NCI-H2081 (cell line): Measurements from ENCODE around the gene UBXN2A.

ENCODE experiments used
- DNase-seq, 2 experiments: peaks; one replicate each; lab custom pipeline; 2025; lab: John Stamatoyannopoulos, UW

The UBXN2A gene

GRCh38 chr2:23939987-23940717 is at the start of gene UBXN2A:
UBXN2A (plus strand) TSS chr2:23940463; CDS start chr2:23958315, 17,852 bp downstream.
- peak; percentile 87 to 93 for DNase-seq

- no peak for DNase-seq
Measured at GRCh38 chr2:23900133-23900532, 40.1 kb upstream of the UBXN2A start.

GRCh38 chr2:23900541-23901322 is 39.5 kb upstream of the UBXN2A start:
- DNase-seq: no peak

- no peak for DNase-seq
Measured at GRCh38 chr2:23901966-23902846, 38.1 kb upstream of the UBXN2A start.

- no peak for DNase-seq
Measured at GRCh38 chr2:23903034-23903433, 37.2 kb upstream of the UBXN2A start.

- no peak for DNase-seq
Measured at GRCh38 chr2:23904215-23904614, 36.0 kb upstream of the UBXN2A start.

GRCh38 chr2:23904692-23905091 is 35.6 kb upstream of the UBXN2A start:
- DNase-seq: no peak

- DNase-seq: no peak
Measured at GRCh38 chr2:23905155-23905554, 35.1 kb upstream of the UBXN2A start.

- no peak for DNase-seq
Measured at GRCh38 chr2:23912054-23912453, 28.2 kb upstream of the UBXN2A start.

- DNase-seq: no peak
Measured at GRCh38 chr2:23915327-23915726, 24.9 kb upstream of the UBXN2A start.

- peak in 1 of 2 experiments; percentile 22 for DNase-seq
Measured at GRCh38 chr2:23916727-23917405, 23.4 kb upstream of the UBXN2A start.

GRCh38 chr2:23918837-23919489 is 21.3 kb upstream of the UBXN2A start:
- DNase-seq: no peak

GRCh38 chr2:23924589-23925359 is 15.5 kb upstream of the UBXN2A start:
- no peak for DNase-seq

- DNase-seq: peak in 1 of 2 experiments; percentile 37
Measured at GRCh38 chr2:23925702-23926289, 14.5 kb upstream of the UBXN2A start.

GRCh38 chr2:23926290-23926749 is 13.9 kb upstream of the UBXN2A start:
- peak in 1 of 2 experiments; percentile 40 for DNase-seq

- DNase-seq: peak; percentile 96 to 97
Measured at GRCh38 chr2:23926750-23927571, 13.3 kb upstream of the UBXN2A start, which contains the start of gene ATAD2B. ATAD2B (minus strand) TSS chr2:23927123; CDS start chr2:23926770, 353 bp downstream.

GRCh38 chr2:23934259-23934658 is 6.0 kb upstream of the UBXN2A start:
- DNase-seq: no peak

- DNase-seq: peak in 1 of 2 experiments; percentile 37
Measured at GRCh38 chr2:23940718-23941620, 706 bp downstream of the UBXN2A start.
